IPS-20b (cell line): ENCODE results near the gene FPR2.

Experiments used
- H3K27ac ChIP-seq: one replicate; pipeline ENCODE4 v1.5.1; 2013; ENCODE audit warnings: low read length
- H3K27me3 ChIP-seq: 2 replicates; pipeline ENCODE4 v1.6.1; 2013; ENCODE audit warnings: mild to moderate bottlenecking, low read length, inconsistent platforms; ENCODE audit not compliant: insufficient read depth
- H3K36me3 ChIP-seq: 2 replicates; pipeline ENCODE4 v1.6.1; 2013; ENCODE audit warnings: low read depth, mild to moderate bottlenecking, inconsistent platforms, low read length, moderate library complexity; ENCODE audit not compliant: insufficient read depth
- H3K4me1 ChIP-seq: 2 replicates; pipeline ENCODE4 v1.6.1; 2013; ENCODE audit warnings: mild to moderate bottlenecking, control low read depth, inconsistent platforms, low read length, moderate library complexity; ENCODE audit not compliant: insufficient read depth
- H3K4me3 ChIP-seq: 2 replicates; pipeline ENCODE4 v1.5.1; 2013; ENCODE audit warnings: mild to moderate bottlenecking, low read length, inconsistent platforms
- H3K9ac ChIP-seq: 2 replicates; pipeline ENCODE4 v1.6.1; 2013; ENCODE audit warnings: low read depth, mild to moderate bottlenecking, inconsistent platforms, low read length, moderate library complexity
- H3K9me3 ChIP-seq: 2 replicates; pipeline ENCODE4 v1.6.1; 2013; ENCODE audit warnings: mild to moderate bottlenecking, low read depth, low read length, inconsistent platforms; ENCODE audit not compliant: insufficient read depth

Gene FPR2

DNA sequence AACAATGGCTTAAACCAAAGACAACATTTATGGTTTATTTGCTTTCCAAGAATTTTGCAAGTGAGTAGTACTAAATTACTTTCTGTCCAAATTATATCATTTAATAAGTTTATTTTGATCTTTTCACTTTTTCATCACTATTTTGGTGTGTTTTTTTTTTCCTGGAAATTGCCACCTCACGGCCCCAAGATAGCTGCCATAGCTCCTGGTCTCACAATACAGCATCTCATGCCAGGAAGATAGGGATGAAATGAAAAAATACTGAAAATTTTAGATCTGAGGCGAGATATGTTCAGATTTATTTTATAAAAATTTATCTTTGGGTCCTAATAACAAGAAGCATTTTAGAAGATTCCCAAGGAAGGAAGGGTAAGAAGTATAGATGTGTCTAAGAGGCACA lies 27.0 kb downstream of the FPR2 start:
- H3K9me3 ChIP-seq = peaks cover 34% of the 10 kb centered on the region
- no peaks in the 10 kb centered on the region for H3K36me3 ChIP-seq
- no peaks in the 10 kb centered on the region for H3K27me3 ChIP-seq
- no peak overlapping the region for H3K9ac ChIP-seq
- H3K4me1 ChIP-seq = no peaks in the 10 kb centered on the region
- H3K27ac ChIP-seq = no peak overlapping the region
- H3K4me3 ChIP-seq = no peak overlapping the region

DNA sequence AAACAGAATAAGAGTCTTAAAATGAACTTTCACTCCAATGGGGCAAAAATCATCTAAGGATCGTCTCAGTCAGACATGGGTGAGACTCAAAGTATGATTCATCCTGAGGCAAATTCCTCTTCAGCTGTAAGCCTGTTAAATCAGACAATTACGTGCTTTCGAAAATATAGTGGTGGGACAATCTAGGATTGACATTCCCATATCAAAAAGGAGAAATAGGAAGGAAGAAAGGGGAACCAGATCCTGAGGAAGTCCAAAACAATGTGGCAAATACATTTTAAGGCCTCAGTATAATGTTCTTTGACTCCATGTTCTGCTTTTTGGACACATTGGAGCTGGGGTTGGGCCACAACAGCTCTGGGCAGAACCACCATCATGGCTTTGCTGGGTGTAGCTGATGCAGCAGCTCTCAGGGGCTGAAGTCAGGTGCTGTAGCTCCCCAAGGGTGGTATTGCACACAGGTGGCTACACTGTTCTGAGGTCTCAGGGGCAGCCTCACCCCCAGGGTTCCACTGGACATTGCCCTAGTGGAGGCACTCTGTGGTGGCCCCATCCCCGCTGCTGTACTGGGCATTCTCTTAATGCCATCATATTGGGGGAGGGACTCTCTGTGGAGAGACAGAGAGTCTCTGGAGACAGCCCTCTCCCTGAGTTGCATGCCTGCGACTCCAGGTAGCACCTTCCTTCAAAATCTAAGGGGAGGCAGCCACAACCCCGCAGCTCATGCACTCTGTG lies 28.2 kb downstream of the FPR2 start:
- no peaks in the 10 kb centered on the region for H3K27me3 ChIP-seq
- peaks cover 35% of the 10 kb centered on the region for H3K9me3 ChIP-seq
- no peak overlapping the region for H3K27ac ChIP-seq
- no peak overlapping the region for H3K9ac ChIP-seq
- H3K36me3 ChIP-seq = no peaks in the 10 kb centered on the region
- no peaks in the 10 kb centered on the region for H3K4me1 ChIP-seq
- no peak overlapping the region for H3K4me3 ChIP-seq

DNA sequence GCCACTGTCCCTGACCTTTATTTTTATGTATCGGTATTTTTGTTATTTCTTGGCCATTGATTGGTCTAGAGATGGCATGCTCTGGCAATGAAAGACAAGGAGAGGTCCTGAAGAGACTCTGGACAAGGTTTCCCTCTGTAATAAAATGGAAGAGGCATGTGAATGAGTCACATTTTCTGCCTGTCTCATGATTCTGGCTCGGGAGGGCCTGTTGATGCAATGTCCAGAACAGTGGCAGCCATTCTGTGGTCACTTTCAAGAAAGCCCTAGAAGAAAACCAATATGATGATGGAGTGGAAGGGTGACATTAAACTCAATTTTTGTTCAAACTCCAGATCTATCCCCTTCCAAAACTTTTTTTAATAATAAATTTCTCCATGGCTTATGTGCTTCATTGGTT lies 32.0 kb downstream of the FPR2 start:
- no peaks in the 10 kb centered on the region for H3K4me1 ChIP-seq
- H3K36me3 ChIP-seq = no peaks in the 10 kb centered on the region
- peaks cover 62% of the 10 kb centered on the region for H3K9me3 ChIP-seq
- no peak overlapping the region for H3K4me3 ChIP-seq
- H3K27ac ChIP-seq = no peak overlapping the region
- H3K9ac ChIP-seq = no peak overlapping the region
- no peaks in the 10 kb centered on the region for H3K27me3 ChIP-seq

DNA sequence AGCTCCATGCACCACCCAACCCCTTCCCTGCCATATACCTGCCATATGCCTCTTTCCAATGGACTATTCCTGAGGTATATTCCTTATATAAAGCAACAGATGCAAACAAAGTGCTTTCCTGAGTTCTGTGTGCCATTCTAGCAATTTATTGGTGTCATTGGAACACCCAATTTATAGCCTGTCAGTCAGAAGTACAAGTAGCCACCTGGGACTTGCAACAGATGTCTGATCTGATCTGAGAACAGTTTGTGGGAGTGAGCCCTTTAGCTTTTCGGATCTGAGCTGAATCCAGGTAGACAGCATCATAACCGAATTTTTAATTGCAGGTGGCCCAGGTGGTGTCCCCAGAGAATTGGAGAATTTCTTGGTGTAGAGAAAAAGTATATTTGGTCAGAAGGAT lies 33.0 kb downstream of the FPR2 start:
- Histone ChIP-seq H3K4me1 (no peaks in the 10 kb centered on the region), H3K27me3 (no peaks in the 10 kb centered on the region), H3K9me3 (peaks cover 59% of the 10 kb centered on the region), H3K9ac (no peak overlapping the region), H3K27ac (no peak overlapping the region), H3K4me3 (no peak overlapping the region), H3K36me3 (no peaks in the 10 kb centered on the region)

DNA sequence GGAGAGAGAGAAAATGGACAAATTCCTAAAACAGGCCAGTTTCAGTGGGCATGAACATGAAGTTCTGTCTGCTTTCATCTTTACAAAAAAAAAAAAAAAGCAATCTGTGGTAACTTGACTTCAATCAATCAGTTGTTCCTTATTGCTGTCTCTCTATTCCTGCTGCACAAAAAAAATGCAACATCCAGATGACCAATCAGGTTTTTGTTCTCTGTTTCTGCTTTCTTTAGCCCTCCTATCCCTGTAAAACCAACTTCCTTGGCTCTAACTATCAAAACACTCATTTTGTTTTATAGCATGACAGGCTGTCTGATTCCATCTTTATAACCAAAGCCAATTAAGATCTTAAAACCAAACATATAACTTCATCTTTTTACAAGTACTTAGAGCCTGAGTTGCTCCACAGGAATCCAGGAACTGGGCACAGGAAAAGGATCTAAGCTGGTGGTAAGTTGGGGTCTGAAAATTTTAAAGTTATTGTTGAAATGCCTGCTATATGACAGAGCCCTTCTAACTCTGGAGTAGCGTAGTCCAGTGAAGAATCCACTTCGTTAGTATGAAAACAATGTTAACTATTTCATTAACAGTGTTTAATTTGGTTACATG lies 34.0 kb downstream of the FPR2 start, which contains the start of gene FPR3:
TSS of gene FPR3 (plus strand) at position 273 of the 606 bp plus-strand sequence. CDS start 28,592 bp downstream, outside the sequence.
- H3K27me3 ChIP-seq = no peaks in the 10 kb centered on the region
- peaks cover 60% of the 10 kb centered on the region for H3K9me3 ChIP-seq
- no peak within 1 kb of the TSS for H3K4me3 ChIP-seq
- H3K27ac ChIP-seq = no peak within 1 kb of the TSS
- no peaks in the 10 kb centered on the region for H3K4me1 ChIP-seq
- H3K9ac ChIP-seq = no peak within 1 kb of the TSS
- H3K36me3 ChIP-seq = no peaks in the 10 kb centered on the region

DNA sequence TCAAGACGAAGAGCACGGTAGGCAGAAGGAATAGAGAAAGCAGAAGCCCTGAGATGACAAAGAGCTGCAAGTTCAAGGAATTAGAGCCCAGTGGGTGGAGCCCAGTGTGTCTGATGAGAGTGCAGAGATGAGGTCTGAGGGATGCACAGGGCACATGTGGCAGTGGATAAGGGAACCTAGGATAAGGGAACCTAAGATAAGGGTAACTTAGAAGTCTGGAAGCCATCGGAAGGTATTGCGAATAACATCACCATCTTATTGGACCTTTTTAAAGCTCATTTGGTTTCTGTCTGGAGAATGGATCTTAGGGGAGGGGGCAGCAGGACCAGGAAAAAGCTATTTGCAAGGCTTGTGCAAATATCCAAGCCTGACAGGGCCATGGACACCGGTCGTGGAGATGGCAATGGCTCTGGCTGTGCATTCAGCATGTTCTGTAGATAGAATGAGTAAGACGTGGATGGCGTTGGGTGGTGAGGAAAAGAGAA lies 35.3 kb downstream of the FPR2 start:
- Histone ChIP-seq H3K27ac (no peak overlapping the region), H3K4me3 (no peak overlapping the region), H3K36me3 (no peaks in the 10 kb centered on the region), H3K9ac (no peak overlapping the region), H3K27me3 (no peaks in the 10 kb centered on the region), H3K9me3 (peaks cover 64% of the 10 kb centered on the region), H3K4me1 (no peaks in the 10 kb centered on the region)

DNA sequence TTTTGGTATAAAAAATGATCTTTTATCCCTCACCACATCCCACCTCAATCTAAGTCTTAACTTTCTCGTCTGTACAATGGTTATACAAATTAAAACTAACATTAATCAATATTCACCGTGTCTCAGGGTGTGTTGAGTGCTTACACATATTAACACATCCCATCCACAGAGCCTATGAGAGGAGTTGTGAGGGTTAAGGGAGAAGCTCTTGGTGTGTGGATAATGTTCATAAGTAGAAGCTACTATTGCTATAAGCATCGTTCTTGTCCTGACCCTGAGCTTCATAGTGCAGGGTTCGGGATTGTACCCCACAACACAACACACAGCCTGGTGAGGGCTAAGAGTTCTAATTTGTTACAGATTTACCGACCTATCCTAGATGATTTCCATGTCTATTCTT lies 36.5 kb downstream of the FPR2 start:
- Histone ChIP-seq H3K36me3 (no peaks in the 10 kb centered on the region), H3K9ac (no peak overlapping the region), H3K4me3 (no peak overlapping the region), H3K4me1 (no peaks in the 10 kb centered on the region), H3K27ac (no peak overlapping the region), H3K9me3 (peaks cover 56% of the 10 kb centered on the region), H3K27me3 (no peaks in the 10 kb centered on the region)

DNA sequence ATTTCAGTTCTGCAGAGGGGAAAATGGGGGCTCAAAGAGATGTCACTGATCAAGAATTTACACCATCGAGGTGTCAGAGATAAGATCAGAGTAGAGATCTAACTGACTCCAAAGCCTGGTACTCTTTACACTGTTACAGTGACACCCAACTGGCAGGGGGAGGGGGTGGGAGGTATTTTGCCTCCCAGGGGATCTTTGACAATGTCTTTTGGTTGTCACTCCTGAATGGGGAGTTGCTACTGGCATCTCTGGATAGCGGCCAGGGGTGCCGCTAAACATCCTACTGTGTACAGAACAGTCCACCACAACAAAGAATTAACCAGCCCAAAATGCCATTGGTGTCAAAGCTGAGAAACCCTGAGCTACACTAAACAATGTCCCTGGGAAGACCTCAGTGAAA lies 37.1 kb downstream of the FPR2 start:
- Histone ChIP-seq H3K4me3 (no peak overlapping the region), H3K27ac (no peak overlapping the region), H3K27me3 (no peaks in the 10 kb centered on the region), H3K36me3 (no peaks in the 10 kb centered on the region), H3K9ac (no peak overlapping the region), H3K4me1 (no peaks in the 10 kb centered on the region), H3K9me3 (peaks cover 56% of the 10 kb centered on the region)

DNA sequence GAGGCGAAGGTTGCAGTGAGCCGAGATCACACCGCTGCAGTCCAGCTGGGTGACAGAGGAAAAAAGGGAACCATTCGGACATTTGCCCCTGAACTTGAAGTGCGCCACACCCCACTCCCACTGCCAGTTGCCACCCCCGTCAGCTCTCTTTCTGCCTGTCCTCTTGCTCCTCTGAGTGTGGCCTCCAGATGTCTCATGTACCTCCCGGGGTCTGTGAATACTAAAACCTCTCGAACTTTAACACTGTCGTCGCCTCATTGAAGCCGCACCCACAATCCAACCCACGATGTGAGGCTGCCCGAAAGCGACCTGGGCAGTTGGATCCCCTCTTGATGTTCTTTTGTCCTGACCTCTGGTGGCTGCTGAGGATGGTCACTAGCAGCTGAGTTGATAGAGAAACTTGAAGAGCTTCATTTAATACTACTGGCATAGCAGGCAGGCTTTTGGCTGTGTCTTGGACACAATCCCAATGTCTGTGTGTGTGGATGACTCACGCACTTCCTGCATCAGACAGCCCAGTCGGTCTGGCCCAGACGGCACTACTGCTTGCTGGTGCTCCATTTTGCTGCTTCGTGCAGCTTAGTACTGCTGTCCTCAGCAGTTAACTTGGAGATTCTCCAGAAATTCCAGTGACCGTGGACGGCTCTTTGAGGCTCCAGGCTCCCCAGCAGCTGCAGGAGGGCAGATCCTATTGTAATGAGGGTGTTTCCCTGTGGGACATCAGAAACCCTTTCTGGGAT lies 38.2 kb downstream of the FPR2 start:
- Histone ChIP-seq H3K27ac (no peak overlapping the region), H3K36me3 (no peaks in the 10 kb centered on the region), H3K4me1 (no peaks in the 10 kb centered on the region), H3K9ac (no peak overlapping the region), H3K9me3 (peaks cover 60% of the 10 kb centered on the region), H3K27me3 (no peaks in the 10 kb centered on the region), H3K4me3 (no peak overlapping the region)

DNA sequence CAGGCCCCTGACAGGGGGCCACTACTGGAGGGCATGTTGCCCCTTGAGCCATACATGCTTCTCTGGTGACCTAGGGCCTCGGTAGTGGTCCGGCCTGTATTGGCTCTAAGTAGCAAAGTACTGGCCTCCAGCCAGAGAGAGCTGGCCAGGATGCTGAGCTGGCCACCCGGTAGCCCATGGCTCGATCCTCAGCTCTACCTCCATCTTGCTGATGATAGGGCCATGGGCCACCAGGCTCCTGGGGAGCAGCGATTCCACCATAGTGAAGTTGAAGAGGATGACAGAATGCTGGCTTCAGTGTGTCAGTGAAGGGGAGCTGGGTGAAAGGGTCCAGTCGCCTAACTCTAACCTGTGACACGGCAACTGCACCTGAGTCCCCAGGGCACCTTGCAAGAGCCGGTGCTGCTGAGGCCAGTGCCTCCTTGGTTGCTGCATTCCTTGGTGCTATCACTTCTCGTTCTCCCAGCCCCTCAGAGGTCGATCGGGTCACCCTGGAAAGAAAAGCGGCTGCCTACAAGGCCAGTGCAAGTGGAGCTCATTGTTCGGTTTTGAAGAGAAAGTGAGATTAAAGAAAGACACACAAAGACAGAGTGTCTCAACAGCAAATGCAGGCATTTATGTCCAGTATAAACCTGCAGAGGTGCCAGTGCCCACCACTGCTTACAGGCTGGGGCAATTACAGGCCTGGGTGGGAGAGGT lies 38.9 kb downstream of the FPR2 start:
- Histone ChIP-seq H3K9ac (no peak overlapping the region), H3K27me3 (no peaks in the 10 kb centered on the region), H3K4me3 (no peak overlapping the region), H3K9me3 (peaks cover 58% of the 10 kb centered on the region), H3K27ac (no peak overlapping the region), H3K36me3 (no peaks in the 10 kb centered on the region), H3K4me1 (no peaks in the 10 kb centered on the region)

DNA sequence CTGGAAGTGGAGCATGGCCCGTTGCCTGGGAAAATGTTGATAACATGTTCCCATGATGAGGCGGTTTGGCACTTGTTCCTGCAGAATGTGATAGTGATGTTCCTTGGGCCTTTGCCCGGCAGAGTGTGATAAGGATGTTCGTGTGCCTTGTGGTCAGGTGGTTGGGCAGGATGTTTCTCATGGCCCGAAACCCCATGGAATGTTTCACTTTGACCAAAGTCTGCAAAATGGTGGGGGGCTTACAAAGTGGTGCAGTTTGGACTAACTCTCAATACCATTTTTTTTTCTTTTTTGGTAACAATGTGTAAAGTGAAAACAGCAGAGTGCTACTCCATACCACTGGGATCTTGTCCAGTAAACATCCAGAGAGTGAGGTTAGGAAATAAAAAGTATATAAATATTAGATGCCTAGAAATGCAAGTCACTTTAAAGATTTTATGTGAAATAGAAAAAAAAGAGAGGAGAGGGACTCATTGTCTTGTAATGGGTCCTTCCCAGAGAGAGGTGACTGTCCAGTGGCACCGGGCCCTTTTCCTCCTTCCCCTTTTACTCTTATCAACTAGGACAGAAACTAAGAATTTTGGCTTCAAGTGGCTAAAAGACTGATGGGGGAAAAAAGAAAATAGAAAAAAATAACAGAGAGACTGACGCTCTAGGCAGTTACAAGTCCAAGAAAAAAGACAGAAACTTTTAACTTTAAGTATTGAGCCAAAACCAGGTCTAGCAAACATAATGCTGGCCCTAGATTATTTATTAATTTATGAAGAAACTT lies 39.7 kb downstream of the FPR2 start:
- no peak overlapping the region for H3K9ac ChIP-seq
- H3K9me3 ChIP-seq = peaks cover 59% of the 10 kb centered on the region
- H3K4me1 ChIP-seq = no peaks in the 10 kb centered on the region
- no peaks in the 10 kb centered on the region for H3K27me3 ChIP-seq
- H3K4me3 ChIP-seq = no peak overlapping the region
- H3K27ac ChIP-seq = no peak overlapping the region
- H3K36me3 ChIP-seq = no peaks in the 10 kb centered on the region
